T47D (cell line): ENCODE data around the gene AIF1L.

Experiments used
- DNase-seq, 2 experiments: peaks; one replicate each; pipeline versions ENCODE4 v3.0.0 to v3.0.0-alpha.2; 2011 to 2012; ENCODE audit warnings: low read depth in 1 of 2, low spot score in 1 of 2
- JUND ChIP-seq: IDR thresholded peaks from 2 replicates; pipeline ENCODE4 v1.6.1; 2012; ENCODE audit warnings: low read depth
- in situ Hi-C: cut with HindIII; loops from 2 replicates; pipeline ENCODE4 v1.10.0; 2016; ENCODE audit warnings: low sequenced_read_pairs, low pct_unique_long_range_greater_than_20kb

The AIF1L gene

DNA sequence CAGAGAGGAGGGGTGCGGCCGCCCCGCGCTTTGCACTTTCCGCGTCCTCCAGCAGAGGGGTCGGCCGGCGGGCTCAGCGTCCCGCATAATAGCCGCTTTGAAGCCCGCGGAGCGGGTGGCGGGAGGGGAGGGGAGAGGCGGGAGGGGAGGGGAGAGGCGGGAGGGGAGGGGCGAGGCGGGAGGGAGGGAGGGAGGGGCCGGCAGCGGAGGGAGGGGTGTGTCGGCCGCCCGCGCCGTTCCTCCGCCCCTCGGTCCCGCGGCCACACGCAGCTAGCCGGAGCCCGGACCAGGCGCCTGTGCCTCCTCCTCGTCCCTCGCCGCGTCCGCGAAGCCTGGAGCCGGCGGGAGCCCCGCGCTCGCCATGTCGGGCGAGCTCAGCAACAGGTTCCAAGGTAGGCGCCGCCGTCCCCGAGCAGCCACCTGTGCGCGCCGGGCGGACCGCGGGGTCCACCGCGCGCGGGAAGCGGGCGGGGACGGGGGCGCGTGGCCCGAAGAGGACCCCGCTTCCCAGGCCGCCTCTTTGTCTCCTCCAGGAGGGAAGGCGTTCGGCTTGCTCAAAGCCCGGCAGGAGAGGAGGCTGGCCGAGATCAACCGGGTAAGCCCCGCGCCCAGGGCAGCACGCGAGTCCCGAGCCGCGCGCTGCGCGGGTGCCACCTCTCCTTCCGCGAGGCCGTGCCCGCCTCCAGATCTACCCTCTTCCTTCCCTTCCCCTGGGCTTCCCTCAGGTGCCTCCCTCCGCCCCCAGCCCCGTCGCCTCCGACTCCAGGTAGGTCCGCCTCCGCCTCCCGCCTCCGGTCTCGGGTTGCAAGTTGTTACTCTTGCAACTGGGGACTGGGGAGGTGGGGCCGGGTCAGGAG is at the start of gene AIF1L:
Gene AIF1L, plus strand, starts transcription at position 263 of the 857 bp plus-strand sequence. Its CDS starts 99 bp downstream, at position 362.
- TF ChIP-seq JUND: no peak
- in situ Hi-C loops: no loop called here

DNA sequence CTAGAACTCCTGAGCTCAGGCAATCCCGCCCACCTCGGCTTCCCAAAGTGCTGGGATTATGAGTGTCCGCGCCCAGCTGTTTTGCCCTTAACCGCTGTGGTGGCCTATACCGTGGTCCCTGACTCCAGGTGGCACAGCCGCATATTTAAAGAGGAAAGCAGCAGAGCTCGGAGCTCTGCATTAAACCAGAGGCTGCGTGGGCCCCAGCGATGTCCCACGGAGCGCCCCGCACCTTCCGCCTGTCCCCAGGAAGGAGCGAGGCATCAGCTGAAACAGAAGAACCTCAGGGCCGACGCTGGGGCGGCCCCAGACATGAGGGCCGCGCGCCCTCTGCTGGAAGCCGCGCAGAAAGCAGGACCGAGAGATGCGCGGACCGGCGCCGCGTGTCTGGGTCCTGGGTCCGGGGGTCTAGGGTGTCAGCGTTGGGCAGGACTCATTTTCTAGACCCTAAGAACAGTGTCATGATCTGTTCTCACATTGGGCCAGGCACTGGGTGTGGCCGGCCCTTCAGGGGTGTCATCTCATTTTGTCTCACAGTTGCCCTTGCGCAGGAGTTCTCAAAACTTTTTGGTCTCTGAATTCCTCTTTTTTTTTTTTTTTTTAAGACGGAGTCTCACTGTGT is 49.6 kb upstream of the AIF1L start:
- TF ChIP-seq JUND: no peak
- DNase-seq: peak; percentile 66 to 78
- in situ Hi-C loops: no loop called here

More for the DNA sequence above, at the start of gene AIF1L:
- peak; percentile 90 to 91 for DNase-seq

DNA sequence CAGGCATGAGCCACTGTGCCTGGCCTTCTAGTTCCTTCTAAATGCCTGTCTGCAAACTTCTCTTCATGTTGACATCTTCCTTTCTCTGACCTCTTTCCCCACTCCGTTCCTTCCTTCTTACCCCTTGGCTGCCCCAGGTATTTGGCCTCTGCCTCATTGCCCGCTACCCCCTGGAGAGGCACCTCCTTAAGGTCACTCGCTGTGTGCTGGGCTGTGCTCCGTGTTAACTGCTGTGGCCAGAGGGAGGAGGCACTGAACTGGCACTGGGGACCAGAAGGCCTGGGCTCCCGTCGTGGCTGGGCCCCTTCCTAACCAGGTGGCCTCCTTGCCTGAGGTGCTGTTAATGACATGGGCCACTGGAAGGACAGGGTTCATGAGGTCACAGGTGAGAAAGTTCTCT is 48.0 kb upstream of the AIF1L start:
- DNase-seq: no peak
- TF ChIP-seq JUND: no peak
- in situ Hi-C loops: no loop called here

DNA sequence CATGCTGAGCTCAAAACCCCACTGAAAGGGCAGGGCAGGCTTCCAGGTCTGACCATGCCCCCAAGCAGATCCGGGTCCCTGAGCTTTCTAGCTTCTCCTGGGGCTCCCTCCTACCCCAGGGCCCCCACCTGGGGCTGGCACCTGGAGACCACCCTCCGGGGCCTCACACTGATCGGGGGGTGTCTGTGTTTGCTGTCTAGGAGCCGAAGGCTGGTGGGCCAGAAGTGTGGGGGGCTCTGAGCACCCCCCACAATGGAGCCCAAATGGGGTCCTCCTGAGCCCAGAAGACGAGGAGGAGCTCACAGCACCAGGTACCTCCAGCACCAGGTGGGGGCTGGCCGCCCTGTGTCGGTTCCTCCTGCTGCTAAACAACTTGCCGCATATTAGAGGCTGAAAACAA is 47.5 kb upstream of the AIF1L start:
- in situ Hi-C loops: no loop called here

DNA sequence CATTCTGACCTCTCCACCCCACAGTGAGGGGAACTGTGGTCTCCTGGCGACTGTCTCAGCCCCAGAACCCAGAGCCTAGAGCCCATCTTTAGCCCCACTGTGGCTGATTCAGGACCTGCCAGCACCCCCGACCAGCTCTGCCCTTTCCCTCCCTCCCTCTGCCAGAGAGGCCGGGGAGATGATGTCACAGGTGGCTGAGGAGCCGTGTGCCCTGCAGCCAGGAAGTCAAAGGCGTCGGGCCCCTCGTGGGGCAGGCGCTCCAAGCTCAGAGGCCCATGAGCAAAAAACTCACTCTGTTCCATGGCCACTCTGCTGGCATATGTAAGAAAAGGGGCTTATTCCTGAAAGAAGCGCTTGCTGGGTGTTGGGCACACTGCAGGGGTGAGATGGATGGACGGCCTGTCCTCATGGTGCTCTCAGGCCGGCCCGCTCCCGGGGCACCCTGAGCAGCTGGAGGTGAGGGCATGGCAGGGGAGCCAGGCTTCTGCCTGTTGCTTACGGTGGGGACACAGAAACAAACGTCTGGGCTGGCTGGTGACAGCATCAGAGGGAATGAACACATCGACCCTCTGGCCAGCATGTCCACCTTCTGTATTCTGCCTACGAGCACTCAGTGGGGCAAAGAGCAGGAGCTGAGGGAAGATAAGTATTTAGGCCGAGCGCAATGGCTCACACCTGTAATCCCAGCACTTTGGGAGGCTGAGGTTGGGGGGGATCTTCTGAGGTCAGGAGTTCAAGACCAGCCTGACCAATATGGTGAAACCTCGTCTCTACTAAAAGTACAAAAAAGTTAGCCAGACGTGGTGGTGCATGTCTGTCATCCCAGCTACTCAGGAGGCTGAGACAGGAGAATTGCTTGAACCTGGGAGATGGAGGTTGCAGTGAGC is 46.3 kb upstream of the AIF1L start:
- TF ChIP-seq JUND: no peak
- no peak for DNase-seq
- in situ Hi-C loops: no loop called here

More for the DNA sequence above, 47.5 kb upstream of the AIF1L start:
- no peak for TF ChIP-seq JUND
- no peak for DNase-seq

DNA sequence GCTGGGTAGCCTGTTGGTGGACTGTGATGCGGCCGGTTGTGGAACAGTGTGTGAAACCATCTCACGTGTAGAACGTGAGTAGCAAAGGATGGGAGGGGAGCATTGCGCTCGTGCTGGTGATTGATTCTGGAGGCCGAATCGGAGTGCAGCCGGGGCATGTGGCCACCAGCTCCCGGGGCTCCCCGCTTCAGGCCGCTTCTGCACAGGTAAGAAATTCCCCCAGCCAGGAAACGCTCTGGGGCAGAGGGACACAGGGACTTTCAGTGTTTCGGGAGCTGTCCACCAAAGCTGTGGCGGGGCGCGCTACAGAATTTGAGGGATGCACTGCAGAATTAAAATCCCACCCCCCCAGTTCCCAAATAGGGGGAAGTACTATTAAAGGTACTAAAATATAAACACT is 45.5 kb upstream of the AIF1L start:
- in situ Hi-C loops: no loop called here
- no peak for TF ChIP-seq JUND
- DNase-seq: no peak

DNA sequence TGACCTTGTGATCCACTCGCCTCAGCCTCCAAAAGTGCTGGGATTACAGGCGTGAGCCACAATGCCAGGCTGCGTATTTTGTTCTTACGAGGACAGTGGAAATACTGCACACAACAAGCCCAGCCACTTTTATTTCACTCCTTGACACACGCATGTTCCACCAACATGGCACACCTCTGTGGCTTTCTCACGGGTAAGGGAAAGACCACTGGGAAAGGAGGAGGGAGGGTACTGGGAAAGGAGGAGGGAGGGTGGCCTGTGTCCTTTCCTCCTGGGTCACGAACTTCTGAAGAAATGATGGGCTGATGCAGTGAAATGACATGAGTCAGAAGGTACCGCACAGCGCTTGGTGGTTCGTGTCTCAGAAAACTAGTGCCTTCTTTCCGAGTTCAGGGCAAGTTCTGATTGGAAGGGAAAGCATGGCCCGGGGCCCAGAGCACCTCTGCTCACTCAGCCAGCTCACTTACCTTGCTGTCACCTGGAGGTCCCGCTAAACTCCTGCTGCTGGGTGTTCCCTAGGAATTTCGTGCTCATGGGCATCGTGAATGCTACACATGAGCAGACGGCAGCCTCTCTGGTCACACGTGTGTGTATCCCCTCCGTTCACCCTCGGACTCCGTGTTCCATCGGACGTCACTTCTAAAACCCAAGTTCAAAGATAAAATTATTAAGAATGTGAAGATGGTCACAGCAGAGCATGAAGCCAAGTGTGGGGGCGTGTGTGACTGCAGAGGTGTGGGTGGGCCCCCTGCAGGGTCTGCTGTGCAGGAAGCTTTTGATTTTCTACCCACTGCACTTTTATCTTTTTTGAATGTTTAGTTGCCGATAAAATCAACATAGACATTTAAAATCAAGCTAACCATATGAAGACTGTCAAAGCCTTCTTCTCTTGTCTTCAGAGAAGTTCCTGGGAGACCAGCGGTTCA is 44.5 kb upstream of the AIF1L start:
- in situ Hi-C loops: no loop called here
- DNase-seq: no peak
- no peak for TF ChIP-seq JUND

DNA sequence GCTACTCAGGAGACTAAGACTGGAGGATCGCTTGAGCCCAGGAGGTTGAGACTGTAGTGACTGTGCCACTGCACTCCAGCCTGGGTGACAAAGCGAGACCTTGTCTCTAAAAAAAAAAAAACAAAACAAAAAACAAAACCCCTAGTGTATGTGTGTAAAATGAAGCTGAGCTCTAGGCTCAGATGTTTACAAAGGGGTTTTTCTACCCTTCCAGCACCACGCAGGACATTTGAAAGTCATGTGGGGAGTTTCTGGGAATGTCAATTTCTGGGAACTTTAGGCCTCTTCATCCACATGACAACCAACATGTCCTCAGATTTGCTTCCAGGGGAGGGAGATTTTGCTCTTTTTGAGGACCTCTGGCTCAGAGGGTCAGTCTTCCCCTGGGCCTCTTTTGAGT is 42.4 kb upstream of the AIF1L start:
- in situ Hi-C loops: no loop called here
- DNase-seq: no peak
- no peak for TF ChIP-seq JUND

DNA sequence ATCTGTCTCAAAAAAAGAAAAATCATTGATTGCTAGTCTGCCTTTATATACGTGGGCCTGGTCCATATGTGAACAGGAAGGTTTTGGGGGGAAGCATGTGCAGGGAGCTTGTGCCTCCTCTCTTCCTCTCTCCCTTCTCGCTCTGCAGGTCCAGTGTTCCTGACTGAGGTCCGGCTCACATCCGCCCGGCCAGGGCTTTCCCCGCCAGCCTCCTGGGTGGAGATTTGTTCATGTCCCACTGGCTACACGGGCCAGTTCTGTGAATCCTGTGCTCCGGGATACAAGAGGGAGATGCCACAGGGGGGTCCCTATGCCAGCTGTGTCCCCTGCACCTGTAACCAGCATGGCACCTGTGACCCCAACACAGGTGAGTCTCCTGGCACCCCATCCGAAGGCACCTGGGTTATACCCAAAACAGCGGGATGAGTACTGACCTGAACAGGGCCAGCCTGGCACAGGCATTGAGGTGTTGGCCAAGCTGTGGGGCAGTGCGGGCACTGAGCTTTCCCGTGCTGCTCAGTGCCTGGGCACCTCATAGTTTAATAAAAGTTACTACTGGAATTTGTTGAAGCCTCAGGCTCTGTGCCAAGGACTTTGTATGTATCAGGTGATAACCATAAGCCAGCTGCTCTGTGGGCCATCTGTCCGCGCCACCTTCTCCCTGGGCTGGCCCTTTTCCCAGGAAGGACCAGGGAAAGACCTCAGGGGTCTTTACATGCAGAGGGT is 39.4 kb upstream of the AIF1L start:
- DNase-seq: no peak
- no peak for TF ChIP-seq JUND
- in situ Hi-C loops: no loop called here

DNA sequence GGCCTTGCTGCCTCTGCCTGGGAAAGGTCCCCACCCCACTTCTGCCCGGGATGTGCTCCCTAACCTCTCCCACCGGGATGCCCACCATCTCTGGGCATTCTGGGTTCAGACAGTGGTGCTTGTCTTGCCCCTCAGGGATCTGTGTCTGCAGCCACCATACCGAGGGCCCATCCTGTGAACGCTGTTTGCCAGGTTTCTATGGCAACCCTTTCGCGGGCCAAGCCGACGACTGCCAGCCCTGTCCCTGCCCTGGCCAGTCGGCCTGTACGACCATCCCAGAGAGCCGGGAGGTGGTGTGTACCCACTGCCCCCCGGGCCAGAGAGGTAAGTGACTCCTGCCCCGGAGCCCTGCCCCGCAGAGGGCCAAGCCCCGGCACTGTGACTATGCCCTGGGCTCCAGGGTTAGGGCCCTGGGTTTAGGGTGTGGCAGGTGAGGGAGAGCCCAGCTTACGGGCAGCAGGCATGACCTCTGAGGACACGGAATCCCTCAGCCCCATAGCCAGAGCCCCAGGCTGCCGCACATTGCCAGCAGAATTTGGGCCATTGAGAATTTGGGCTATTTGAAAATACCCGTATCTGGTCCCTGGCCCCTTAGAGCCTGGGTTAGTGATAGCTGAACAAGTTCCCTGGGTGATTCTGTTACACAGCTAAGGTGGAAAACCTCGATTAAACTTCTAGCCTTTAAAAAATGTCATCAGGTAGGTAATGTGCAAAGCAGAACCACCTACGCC is 35.3 kb upstream of the AIF1L start:
- DNase-seq: no peak
- TF ChIP-seq JUND: no peak
- in situ Hi-C loops: no loop called here

DNA sequence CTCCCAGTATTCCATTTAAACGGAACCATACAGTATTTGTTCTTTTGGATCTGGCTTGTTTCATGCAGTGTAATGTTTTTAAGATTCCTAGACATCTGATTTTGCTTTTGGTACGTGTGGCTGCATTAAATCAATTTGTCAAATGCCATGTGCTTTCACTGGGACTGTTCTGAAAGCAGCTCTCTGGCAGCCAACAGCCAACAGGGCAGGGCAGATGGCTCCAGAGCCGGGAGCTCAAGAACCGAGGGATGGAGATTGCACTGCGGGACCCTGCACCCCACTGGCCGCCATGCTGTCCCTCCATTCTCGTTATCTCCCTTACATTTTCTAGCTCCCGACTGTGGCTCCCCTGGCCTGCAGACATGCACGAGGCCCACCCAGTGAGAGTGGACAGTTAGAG is 33.4 kb upstream of the AIF1L start:
- in situ Hi-C loops: no loop called here
- TF ChIP-seq JUND: no peak

More for the DNA sequence above, 33.4 kb upstream of the AIF1L start:
- DNase-seq: no peak
